NCI-H1436 treated with DMSO at 0.1 percent for 48 hours (cell line): ENCODE data around the gene AKT3.
"Not testable (repeated sequence)": the region's sequence is repeated elsewhere in the genome, so short reads cannot be mapped to it uniquely, and the experiment has no call there.

Experiments
- DNase-seq: peaks from one replicate; lab custom pipeline; 2025; lab: John Stamatoyannopoulos, UW

AKT3 gene

DNA sequence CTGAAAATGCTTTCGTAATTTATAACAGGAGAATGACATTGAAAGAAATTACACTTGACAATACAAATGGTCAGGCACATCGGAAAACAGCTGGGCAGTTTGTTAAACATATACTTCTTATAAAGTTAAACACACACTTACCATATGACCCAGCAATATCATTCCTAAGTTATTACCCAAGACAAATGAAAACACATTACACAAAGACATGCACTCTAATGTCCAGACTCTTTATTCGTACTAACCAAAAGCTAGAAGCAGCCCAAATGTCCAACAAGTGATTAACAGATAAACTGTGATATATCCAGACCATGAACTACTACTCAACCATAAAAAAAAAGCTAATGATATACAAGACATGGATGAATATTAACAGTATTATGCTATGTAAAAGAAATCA is 8.5 kb downstream of the AKT3 start:
- no peak for DNase-seq

- DNase-seq = no peak
Observed at GRCh38 chr1:243837907-243838535, 12.0 kb downstream of the AKT3 start.

- DNase-seq = no peak
Observed at GRCh38 chr1:243834130-243834529, 15.9 kb downstream of the AKT3 start.

DNA sequence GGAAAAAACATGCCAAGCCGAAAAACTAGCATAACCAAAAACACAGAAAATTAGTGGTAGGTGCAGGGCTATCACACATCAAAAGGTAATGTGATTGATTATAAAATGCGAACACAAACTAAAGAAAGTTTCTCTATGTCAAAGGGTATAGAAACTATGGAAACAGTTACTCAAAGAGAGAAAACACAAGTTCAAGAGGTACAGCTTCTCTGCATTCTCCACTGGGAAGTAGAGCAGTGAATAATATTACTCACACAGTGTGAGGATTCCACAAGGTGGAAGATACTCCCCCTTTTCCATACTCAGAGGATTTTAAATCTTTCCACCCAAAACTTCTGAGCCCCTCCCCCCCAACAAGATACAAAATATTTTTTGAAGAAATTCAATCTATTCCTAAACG is 18.6 kb downstream of the AKT3 start:
- DNase-seq = no peak

DNA sequence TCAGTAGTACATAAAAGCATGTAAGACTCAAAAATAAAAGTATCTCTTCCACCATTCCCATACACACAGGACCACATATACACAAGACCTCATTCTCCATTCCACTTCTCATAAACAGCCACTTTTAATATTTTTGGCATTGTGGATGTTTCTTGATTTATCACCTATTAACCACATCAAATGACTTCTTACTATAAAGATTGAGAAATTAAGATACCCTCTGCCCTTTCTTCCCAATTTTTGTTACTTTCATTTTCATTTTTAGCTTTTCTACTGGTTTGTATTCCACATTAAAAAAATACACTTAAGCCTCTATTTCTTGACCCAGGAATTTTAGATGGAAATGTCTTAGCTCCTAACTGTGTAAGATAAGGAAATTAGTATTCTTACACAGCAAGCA is 22.8 kb downstream of the AKT3 start:
- DNase-seq = no peak

DNA sequence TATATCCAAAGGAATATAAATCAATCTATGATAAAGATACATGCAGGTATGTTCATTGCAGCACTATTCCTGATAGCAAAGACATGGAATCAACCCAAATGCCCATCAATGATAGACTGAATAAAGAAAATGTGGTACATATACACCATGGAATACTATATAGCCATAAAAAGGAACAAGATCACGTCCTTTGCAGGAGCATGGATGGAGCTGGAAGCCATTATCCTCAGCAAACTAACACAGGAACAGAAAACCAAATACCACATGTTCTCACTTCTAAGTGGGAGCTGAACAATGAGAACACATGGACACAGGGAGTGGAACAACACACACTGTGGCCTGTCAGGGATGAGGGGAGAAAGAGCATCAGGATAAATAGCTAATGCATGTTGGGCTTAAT is 25.1 kb downstream of the AKT3 start:
- not testable (repeated sequence) for DNase-seq

- DNase-seq = no peak
Observed at GRCh38 chr1:243821177-243821680, 28.8 kb downstream of the AKT3 start.

GRCh38 chr1:243819438-243819839 is 30.6 kb downstream of the AKT3 start:
- no peak for DNase-seq

DNA sequence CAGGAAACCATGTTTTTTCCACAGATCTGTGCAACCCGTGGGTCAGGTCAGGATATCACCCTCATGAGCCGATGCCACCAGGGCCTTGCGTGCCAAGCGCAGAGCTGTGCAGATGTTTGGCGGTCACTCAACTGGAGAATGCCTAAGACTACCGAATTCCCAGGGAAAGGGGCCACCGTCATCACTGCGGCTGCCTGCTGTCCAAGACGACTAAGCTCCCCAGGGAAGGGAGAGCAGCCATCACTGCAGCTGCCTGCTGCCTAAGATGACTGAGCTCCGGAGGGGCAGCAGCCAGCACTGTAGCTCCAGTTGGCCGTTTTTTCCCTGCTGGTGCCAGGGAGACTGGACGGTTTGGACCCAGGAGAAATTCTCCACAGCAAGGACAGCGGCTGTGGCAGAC is 31.1 kb downstream of the AKT3 start:
- DNase-seq = no peak

GRCh38 chr1:243814718-243815117 is 35.3 kb downstream of the AKT3 start:
- no peak for DNase-seq

DNA sequence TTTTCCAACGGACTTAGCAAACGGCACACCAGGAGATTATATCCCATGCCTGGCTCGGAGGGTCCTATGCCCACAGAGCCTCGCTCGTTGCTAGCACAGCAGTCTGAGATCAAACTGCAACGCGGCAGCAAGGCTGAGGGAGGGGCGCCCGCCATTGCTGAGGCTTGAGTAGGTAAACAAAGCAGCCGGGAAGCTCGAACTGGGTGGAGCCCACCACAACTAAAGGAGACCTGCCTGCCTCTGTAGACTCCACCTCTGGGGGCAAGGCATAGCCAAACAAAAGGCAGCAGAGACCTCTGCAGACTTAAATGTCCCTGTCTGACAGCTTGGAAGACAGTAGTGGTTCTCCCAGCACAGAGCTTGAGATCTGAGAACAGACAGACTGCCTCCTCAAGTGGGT is 42.7 kb downstream of the AKT3 start:
- not testable (repeated sequence) for DNase-seq

GRCh38 chr1:243806310-243806709 is 43.7 kb downstream of the AKT3 start:
- DNase-seq = no peak

GRCh38 chr1:243802736-243803135 is 47.3 kb downstream of the AKT3 start:
- DNase-seq = no peak

GRCh38 chr1:243801378-243801777 is 48.7 kb downstream of the AKT3 start:
- no peak for DNase-seq

GRCh38 chr1:243799908-243800307 is 50.1 kb downstream of the AKT3 start:
- DNase-seq = no peak

- no peak for DNase-seq
Observed at GRCh38 chr1:243798726-243799125, 51.3 kb downstream of the AKT3 start.

GRCh38 chr1:243796016-243796415 is 54.0 kb downstream of the AKT3 start:
- DNase-seq = no peak

- no peak for DNase-seq
Observed at GRCh38 chr1:243793298-243793697, 56.7 kb downstream of the AKT3 start.

DNA sequence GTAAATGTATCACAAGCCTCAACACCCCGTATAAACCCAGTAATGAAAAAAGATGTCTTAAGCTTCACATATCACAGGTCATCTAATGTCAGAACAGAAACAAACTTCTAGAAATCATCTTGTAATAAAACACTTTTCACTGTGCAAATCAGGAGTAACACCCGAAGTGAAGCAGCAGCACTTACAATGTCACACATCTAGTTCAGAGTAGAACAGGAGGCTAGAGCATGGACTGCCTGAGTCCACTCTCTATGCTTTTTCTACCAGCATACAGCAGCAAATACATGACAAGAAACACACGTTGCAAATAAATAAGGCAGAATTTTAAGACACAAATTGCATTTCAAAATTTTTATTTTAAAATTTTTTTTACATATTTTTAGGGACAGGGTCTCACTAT is 57.2 kb downstream of the AKT3 start:
- DNase-seq = no peak

DNA sequence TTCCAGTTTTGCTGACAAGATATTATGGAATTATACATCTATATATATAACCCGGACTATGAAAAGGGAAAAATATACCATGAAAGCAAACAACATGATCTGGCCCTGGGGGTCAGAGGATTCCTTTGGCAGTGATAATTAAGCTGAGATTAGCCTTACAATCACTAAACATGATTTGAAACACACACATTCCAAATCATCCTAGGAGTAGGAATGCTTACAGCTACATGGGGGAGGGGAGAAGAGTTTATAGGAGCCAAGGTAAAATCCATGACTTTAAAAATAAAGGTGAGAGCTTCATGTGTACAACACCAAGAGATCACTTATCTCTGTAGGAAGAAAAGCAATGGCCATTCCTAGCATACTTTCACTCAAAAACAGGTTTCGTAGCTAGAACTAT is 57.6 kb downstream of the AKT3 start:
- no peak for DNase-seq

DNA sequence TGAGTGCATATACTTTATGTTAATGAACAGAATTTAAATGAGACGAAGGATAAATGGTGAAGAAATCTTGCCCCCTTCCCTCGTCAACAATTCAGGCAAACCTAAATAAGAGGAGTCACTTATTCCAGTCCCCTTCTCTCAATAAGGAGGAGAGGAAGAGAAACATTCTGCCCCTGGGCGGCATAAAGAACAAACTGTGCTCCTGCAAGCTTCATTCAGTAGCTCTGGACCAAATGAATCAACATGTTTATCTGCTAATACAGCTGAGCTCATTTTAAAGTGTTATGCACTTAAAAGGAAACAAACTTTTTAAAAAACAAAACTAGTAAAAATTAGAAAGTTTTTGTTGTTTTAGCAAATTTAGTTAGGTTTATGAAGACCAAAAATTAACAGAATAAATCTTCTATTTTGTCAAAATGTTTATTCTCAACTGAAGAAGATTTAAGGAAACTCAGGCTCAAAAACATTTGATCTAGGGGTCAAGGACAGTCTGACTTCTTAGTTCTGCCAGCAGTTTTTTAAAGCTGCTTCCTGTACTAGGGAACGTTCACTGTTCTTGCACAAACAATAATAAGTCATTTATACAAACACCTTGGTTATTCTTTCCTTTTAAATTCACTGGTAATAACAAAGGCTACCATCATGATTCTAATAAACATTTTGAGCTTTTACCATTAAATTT is 58.3 kb downstream of the AKT3 start:
- DNase-seq = no peak

- no peak for DNase-seq
Observed at GRCh38 chr1:243790404-243790803, 59.6 kb downstream of the AKT3 start.

DNA sequence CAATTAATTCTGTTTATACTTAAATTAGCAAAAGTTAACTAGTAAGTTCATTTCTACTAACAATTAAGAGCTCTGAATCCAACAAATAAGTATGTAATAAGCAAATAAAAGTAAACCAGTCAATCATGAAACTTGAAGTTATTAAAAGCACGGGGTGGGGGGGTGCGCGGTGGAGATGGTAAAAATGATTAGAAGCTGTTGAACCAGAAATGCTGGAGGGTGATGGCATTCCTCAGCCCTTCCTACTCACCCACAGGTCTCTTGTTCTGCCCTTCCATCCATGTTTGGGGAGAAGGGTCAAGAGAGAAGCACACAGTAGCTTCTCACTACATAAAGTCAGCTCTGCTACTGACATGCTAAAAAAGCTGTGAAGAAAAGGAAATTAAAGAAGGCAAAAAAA is 63.5 kb downstream of the AKT3 start:
- no peak for DNase-seq

- no peak for DNase-seq
Observed at GRCh38 chr1:243784506-243784905, 65.5 kb downstream of the AKT3 start.
